BE2C (cell line): ENCODE results near the gene PIK3CA.

Source experiments
- DNase-seq: peaks from one replicate; pipeline ENCODE4 v3.0.0-alpha.2; 2020
- H3K27me3 ChIP-seq: fragments of 250-450 bp; sonication (Bioruptor Pico); 2 replicates; pipeline ENCODE4 v1.5.1; 2020; ENCODE audit warnings: mild to moderate bottlenecking
- H3K36me3 ChIP-seq: fragments of 250-450 bp; sonication (Bioruptor Pico); 2 replicates; pipeline ENCODE4 v1.5.1; 2020; ENCODE audit warnings: mild to moderate bottlenecking
- H3K4me1 ChIP-seq: fragments of 250-450 bp; sonication (Bioruptor Pico); 2 replicates; pipeline ENCODE4 v1.5.1; 2020
- H3K4me3 ChIP-seq: 2 replicates; pipeline ENCODE4 v1.5.1; 2011; ENCODE audit warnings: low read depth, low read length
- H3K9me3 ChIP-seq: fragments of 250-450 bp; sonication (Bioruptor Pico); 2 replicates; pipeline ENCODE4 v1.5.1; 2020
- CTCF ChIP-seq: IDR thresholded peaks from 2 replicates; pipeline ENCODE4 v1.5.1; 2012; ENCODE audit warnings: mild to moderate bottlenecking, low read depth, low read length

The PIK3CA gene

GRCh38 chr3:179146911-179147513 is 1.1 kb upstream of the PIK3CA start:
- Histone ChIP-seq H3K9me3 (no peaks in the 10 kb centered on the region), H3K4me3 (peak overlapping the region; percentile 88), H3K4me1 (no peaks in the 10 kb centered on the region), H3K27me3 (peaks cover 3% of the 10 kb centered on the region), H3K36me3 (no peaks in the 10 kb centered on the region)
- DNase-seq, result no peak
- TF ChIP-seq CTCF, result peak; percentile 75

GRCh38 chr3:179147514-179147872 is 664 bp upstream of the PIK3CA start:
- TF ChIP-seq CTCF, result no peak
- Histone ChIP-seq H3K9me3 (no peaks in the 10 kb centered on the region), H3K4me3 (peak overlapping the region; percentile 88), H3K4me1 (no peaks in the 10 kb centered on the region), H3K27me3 (peaks cover 3% of the 10 kb centered on the region), H3K36me3 (no peaks in the 10 kb centered on the region)
- DNase-seq, result peak; percentile 27

- peak overlapping the region; percentile 88 for H3K4me3 ChIP-seq
- no peaks in the 10 kb centered on the region for H3K4me1 ChIP-seq
- H3K9me3 ChIP-seq, result no peaks in the 10 kb centered on the region
- peak; percentile 52 for DNase-seq
- H3K27me3 ChIP-seq, result peaks cover under 1% of the 10 kb centered on the region; the same call in 1 of the 2 replicates
- no peaks in the 10 kb centered on the region for H3K36me3 ChIP-seq
- TF ChIP-seq CTCF, result no peak
Observed at GRCh38 chr3:179148616-179149405, 654 bp downstream of the PIK3CA start.

- no peaks in the 10 kb centered on the region for H3K4me1 ChIP-seq
- H3K9me3 ChIP-seq, result no peaks in the 10 kb centered on the region
- H3K4me3 ChIP-seq, result peak overlapping the region; percentile 88
- no peaks in the 10 kb centered on the region for H3K27me3 ChIP-seq
- DNase-seq, result no peak
- H3K36me3 ChIP-seq, result no peaks in the 10 kb centered on the region
- no peak for TF ChIP-seq CTCF
Observed at GRCh38 chr3:179149406-179149867, 1.3 kb downstream of the PIK3CA start.

GRCh38 chr3:179149951-179150350 is 1.8 kb downstream of the PIK3CA start:
- Histone ChIP-seq H3K9me3 (no peaks in the 10 kb centered on the region), H3K4me3 (peak overlapping the region; percentile 88), H3K36me3 (no peaks in the 10 kb centered on the region), H3K4me1 (no peaks in the 10 kb centered on the region), H3K27me3 (no peaks in the 10 kb centered on the region)
- no peak for DNase-seq
- TF ChIP-seq CTCF, result no peak

GRCh38 chr3:179150610-179151009 is 2.5 kb downstream of the PIK3CA start:
- no peak overlapping the region for H3K4me3 ChIP-seq
- H3K9me3 ChIP-seq, result no peaks in the 10 kb centered on the region
- no peak for TF ChIP-seq CTCF
- H3K27me3 ChIP-seq, result no peaks in the 10 kb centered on the region
- no peak for DNase-seq
- no peaks in the 10 kb centered on the region for H3K36me3 ChIP-seq
- no peaks in the 10 kb centered on the region for H3K4me1 ChIP-seq
